AG10803 (cell line): ENCODE data around the gene ZNFX1.

ENCODE experiments used
- DNase-seq: peaks from one replicate; pipeline ENCODE4 v3.0.0; 2010; ENCODE audit warnings: low read depth
- H3K4me3 ChIP-seq: 2 replicates; pipeline ENCODE4 v1.5.1; 2011; ENCODE audit warnings: mild to moderate bottlenecking, low read length, control low read depth
- TF ChIP-seq, protein P1 (sequence below): conservative IDR thresholded peaks from 2 replicates; pipeline ENCODE4 v1.5.1; 2011; ENCODE audit warnings: mild to moderate bottlenecking, low read length, control low read depth, inconsistent platforms

Gene ZNFX1

GRCh38 chr20:49233226-49233625, 44.6 kb downstream of the ZNFX1 start:
- TF ChIP-seq, protein P1, sequence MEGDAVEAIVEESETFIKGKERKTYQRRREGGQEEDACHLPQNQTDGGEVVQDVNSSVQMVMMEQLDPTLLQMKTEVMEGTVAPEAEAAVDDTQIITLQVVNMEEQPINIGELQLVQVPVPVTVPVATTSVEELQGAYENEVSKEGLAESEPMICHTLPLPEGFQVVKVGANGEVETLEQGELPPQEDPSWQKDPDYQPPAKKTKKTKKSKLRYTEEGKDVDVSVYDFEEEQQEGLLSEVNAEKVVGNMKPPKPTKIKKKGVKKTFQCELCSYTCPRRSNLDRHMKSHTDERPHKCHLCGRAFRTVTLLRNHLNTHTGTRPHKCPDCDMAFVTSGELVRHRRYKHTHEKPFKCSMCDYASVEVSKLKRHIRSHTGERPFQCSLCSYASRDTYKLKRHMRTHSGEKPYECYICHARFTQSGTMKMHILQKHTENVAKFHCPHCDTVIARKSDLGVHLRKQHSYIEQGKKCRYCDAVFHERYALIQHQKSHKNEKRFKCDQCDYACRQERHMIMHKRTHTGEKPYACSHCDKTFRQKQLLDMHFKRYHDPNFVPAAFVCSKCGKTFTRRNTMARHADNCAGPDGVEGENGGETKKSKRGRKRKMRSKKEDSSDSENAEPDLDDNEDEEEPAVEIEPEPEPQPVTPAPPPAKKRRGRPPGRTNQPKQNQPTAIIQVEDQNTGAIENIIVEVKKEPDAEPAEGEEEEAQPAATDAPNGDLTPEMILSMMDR, result no peak
- DNase-seq, result no peak
- no peak overlapping the region for H3K4me3 ChIP-seq

DNA sequence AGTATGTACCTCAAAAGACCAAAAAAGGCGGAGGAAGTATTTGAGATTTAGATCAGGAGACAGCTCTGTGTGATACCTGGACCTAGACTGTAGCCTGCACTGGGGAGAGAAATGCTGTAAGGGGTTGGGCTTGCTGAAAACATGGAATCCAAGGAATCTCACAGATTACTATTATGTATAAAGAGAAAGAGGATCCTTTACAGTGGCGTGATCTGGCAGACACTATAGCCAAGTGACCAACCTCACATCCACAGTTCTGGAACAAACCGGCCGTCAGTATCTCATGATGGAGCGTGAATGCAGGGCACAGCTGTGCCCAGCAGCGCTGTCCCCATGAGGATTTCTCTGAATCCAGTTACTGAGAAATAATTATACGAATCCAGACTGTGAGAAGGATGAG, 46.4 kb downstream of the ZNFX1 start:
- no peak overlapping the region for H3K4me3 ChIP-seq
- TF ChIP-seq, protein P1, result no peak
- DNase-seq, result no peak

- no peak overlapping the region for H3K4me3 ChIP-seq
- DNase-seq, result peak; percentile 65
- TF ChIP-seq, protein P1, result no peak
These were observed 47.2 kb downstream of the ZNFX1 start for GRCh38 chr20:49230561-49231133.

- TF ChIP-seq, protein P1, result no peak
- no peak overlapping the region for H3K4me3 ChIP-seq
- no peak for DNase-seq
These were observed 47.8 kb downstream of the ZNFX1 start for GRCh38 chr20:49230021-49230420.

- TF ChIP-seq, protein P1, result no peak
- H3K4me3 ChIP-seq, result no peak overlapping the region
- DNase-seq, result no peak
These were observed 48.5 kb downstream of the ZNFX1 start for GRCh38 chr20:49229381-49229780.

DNA sequence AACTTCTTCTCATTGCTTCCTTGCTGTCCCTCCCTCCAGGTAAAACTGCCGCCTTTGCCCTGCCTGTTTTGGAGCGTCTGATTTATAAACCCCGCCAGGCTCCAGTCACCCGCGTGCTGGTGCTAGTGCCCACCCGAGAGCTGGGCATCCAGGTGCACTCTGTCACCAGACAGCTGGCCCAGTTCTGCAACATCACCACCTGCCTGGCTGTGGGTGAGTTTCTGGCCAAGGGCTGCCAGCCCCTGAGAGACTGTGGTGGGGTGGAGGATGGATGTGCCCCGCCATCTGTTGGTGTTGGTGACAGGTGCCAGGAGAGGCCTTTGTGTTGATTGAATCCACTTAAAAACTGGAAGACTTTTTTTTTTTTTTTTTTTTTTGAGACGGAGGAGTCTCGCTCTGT, 49.2 kb downstream of the ZNFX1 start:
- TF ChIP-seq, protein P1, result no peak
- no peak for DNase-seq
- H3K4me3 ChIP-seq, result no peak overlapping the region

DNA sequence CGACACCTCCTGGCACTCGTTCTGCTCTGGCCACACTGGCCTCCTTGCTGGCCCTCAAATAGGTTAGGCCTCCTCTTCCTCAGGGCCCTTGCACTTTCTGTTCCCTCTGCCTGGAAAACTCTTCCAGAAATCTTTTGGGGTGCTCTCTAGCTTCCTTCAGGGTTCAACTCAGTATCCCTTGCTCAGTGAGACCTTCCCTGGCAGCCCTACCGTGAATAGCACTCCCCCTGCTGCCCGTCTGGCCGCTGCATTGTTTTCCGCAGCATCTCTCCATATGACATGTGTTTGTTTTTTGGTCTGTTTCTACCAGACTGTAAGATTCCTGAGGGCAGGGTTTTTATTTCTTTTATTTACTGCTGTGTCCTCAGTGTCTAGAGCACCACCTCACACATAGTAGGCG, 52.0 kb downstream of the ZNFX1 start:
- no peak overlapping the region for H3K4me3 ChIP-seq
- TF ChIP-seq, protein P1, result no peak

More for the DNA sequence above, 52.0 kb downstream of the ZNFX1 start:
- no peak for DNase-seq
